SU-DHL-6 (cell line): ENCODE data around the gene BRCA1.
"Not testable (repeated sequence)": the region's sequence is repeated elsewhere in the genome, so short reads cannot be mapped to it uniquely, and the experiment has no call there.

Experiments used
- H2AFZ ChIP-seq: fragments of 200-600 bp; sonication (generic); 2 replicates; pipeline ENCODE4 v1.6.1; 2014; ENCODE audit warnings: low read depth, mild to moderate bottlenecking, moderate library complexity, mixed read lengths, antibody characterized with exemption, low read length; ENCODE audit not compliant: severe bottlenecking
- H3F3A ChIP-seq: fragments of 200-600 bp; shearing (Covaris generic); 2 replicates; pipeline ENCODE4 v1.6.0; 2016; ENCODE audit warnings: antibody characterized with exemption, mild to moderate bottlenecking; ENCODE audit not compliant: insufficient read depth
- H3K27ac ChIP-seq: fragments of 200-600 bp; sonication (generic); 2 replicates; pipeline ENCODE4 v1.5.1; 2016; ENCODE audit warnings: low read depth, mild to moderate bottlenecking, low read length, moderate library complexity, mixed read lengths
- H3K27me3 ChIP-seq: fragments of 200-600 bp; sonication (generic), shearing (Covaris generic); 2 replicates; pipeline ENCODE4 v1.6.0; 2014; ENCODE audit warnings: mild to moderate bottlenecking, low read length
- H3K36me3 ChIP-seq: fragments of 200-600 bp; sonication (generic); 2 replicates; pipeline ENCODE4 v1.6.1; 2014; ENCODE audit warnings: mild to moderate bottlenecking, low read length, mixed read lengths
- H3K4me2 ChIP-seq: fragments of 300-600, 200-600 bp; shearing (Covaris generic), sonication (generic); 2 replicates; pipeline ENCODE4 v1.6.0; 2014; ENCODE audit warnings: low read length, low read depth, mild to moderate bottlenecking; ENCODE audit not compliant: poor library complexity, severe bottlenecking
- H3K4me3 ChIP-seq: fragments of 200-600 bp; sonication (generic); 2 replicates; pipeline ENCODE4 v1.5.1; 2014; ENCODE audit warnings: antibody characterized with exemption, low read length, mild to moderate bottlenecking, mixed read lengths; ENCODE audit not compliant: insufficient read depth, poor library complexity, severe bottlenecking
- H3K79me2 ChIP-seq: fragments of 200-600 bp; sonication (generic); 2 replicates; pipeline ENCODE4 v1.6.1; 2014; ENCODE audit warnings: mild to moderate bottlenecking, low read length, moderate library complexity; ENCODE audit not compliant: insufficient read depth
- H3K9ac ChIP-seq: fragments of 200-600 bp; sonication (generic); 2 replicates; pipeline ENCODE4 v1.7.0; 2014; ENCODE audit warnings: mild to moderate bottlenecking, low read length
- H3K9me2 ChIP-seq: fragments of 200-600 bp; sonication (generic); replicated peaks from 2 replicates; pipeline ENCODE4 v1.6.1; 2014; ENCODE audit warnings: low read length; ENCODE audit not compliant: insufficient read depth
- H3K9me3 ChIP-seq: fragments of 200-600 bp; sonication (generic); 2 replicates; pipeline ENCODE4 v1.6.1; 2014; ENCODE audit warnings: low read length, mixed read lengths; ENCODE audit not compliant: insufficient read depth
- H4K20me1 ChIP-seq: fragments of 200-600 bp; sonication (generic); 2 replicates; pipeline ENCODE4 v1.6.1; 2014; ENCODE audit warnings: low read depth, mild to moderate bottlenecking, antibody characterized with exemption, low read length, moderate library complexity, mixed read lengths
- CTCF ChIP-seq: fragments of 200-600 bp; sonication (generic); IDR thresholded peaks from one replicate; pipeline ENCODE4 v1.5.1; 2017; ENCODE audit warnings: antibody characterized with exemption, mild to moderate bottlenecking, low read length, moderate library complexity; ENCODE audit not compliant: insufficient read depth, poor library complexity, severe bottlenecking
- EZH2phosphoT487 ChIP-seq: fragments of 200-600 bp; sonication (generic), shearing (Covaris generic); conservative IDR thresholded peaks from 2 replicates; pipeline ENCODE4 v1.6.1; 2018; ENCODE audit warnings: mild to moderate bottlenecking, antibody characterized with exemption, low read length, moderate library complexity, mixed read lengths

Gene BRCA1

GRCh38 chr17:43105146-43105545 is 20.0 kb downstream of the BRCA1 start:
- Histone ChIP-seq H3K79me2 (peaks cover 3% of the 10 kb centered on the region; the same call in 1 of the 2 replicates), H3K27ac (no peak overlapping the region), H3K27me3 (no peaks in the 10 kb centered on the region), H3K4me2 (no peak overlapping the region), H4K20me1 (no peaks in the 10 kb centered on the region), H3K36me3 (peaks cover 30% of the 10 kb centered on the region), H3K9ac (no peak overlapping the region), H3K9me2 (no peaks in the 10 kb centered on the region), H3F3A (no peaks in the 10 kb centered on the region), H3K9me3 (no peaks in the 10 kb centered on the region), H2AFZ (no peak overlapping the region), H3K4me3 (no peak overlapping the region)
- TF ChIP-seq CTCF, result no peak
- no peak for TF ChIP-seq EZH2phosphoT487

GRCh38 chr17:43104665-43105064 is 20.5 kb downstream of the BRCA1 start:
- Histone ChIP-seq H3K27me3 (no peaks in the 10 kb centered on the region), H2AFZ (no peak overlapping the region), H3K9ac (no peak overlapping the region), H3K27ac (no peak overlapping the region), H3F3A (no peaks in the 10 kb centered on the region), H3K4me2 (no peak overlapping the region), H3K4me3 (no peak overlapping the region), H3K9me3 (no peaks in the 10 kb centered on the region), H3K79me2 (peaks cover 3% of the 10 kb centered on the region; the same call in 1 of the 2 replicates), H4K20me1 (no peaks in the 10 kb centered on the region), H3K36me3 (peaks cover 34% of the 10 kb centered on the region), H3K9me2 (no peaks in the 10 kb centered on the region)
- TF ChIP-seq CTCF (no peak), EZH2phosphoT487 (no peak)

GRCh38 chr17:43095364-43095763 is 29.8 kb downstream of the BRCA1 start:
- H3K9me2 ChIP-seq, result not testable (repeated sequence)

GRCh38 chr17:43094129-43094835 is 30.9 kb downstream of the BRCA1 start:
- no peak overlapping the region for H2AFZ ChIP-seq
- no peak overlapping the region for H3K4me2 ChIP-seq
- TF ChIP-seq CTCF, result no peak
- TF ChIP-seq EZH2phosphoT487, result no peak
- no peak overlapping the region for H3K27ac ChIP-seq
- no peaks in the 10 kb centered on the region for H3F3A ChIP-seq
- no peaks in the 10 kb centered on the region for H3K79me2 ChIP-seq
- no peak overlapping the region for H3K9ac ChIP-seq
- no peaks in the 10 kb centered on the region for H3K27me3 ChIP-seq
- no peak overlapping the region for H3K4me3 ChIP-seq
- no peaks in the 10 kb centered on the region for H4K20me1 ChIP-seq
- H3K9me3 ChIP-seq, result no peaks in the 10 kb centered on the region
- no peaks in the 10 kb centered on the region for H3K9me2 ChIP-seq
- H3K36me3 ChIP-seq, result peaks cover 41% of the 10 kb centered on the region

More at GRCh38 chr17:43095364-43095763, 29.8 kb downstream of the BRCA1 start:
- not testable (repeated sequence) for H3K9ac ChIP-seq, H3K27me3 ChIP-seq, H3K27ac ChIP-seq, H3F3A ChIP-seq, H3K9me3 ChIP-seq, H3K4me2 ChIP-seq, H3K79me2 ChIP-seq, H3K4me3 ChIP-seq, H2AFZ ChIP-seq, H4K20me1 ChIP-seq
- H3K36me3 ChIP-seq, result peaks cover 45% of the 10 kb centered on the region
